Adrenal gland (tissue), 12 donors: ENCODE measurements around the gene DRC7. TPM values are rescaled to one million over a fixed set of nuclear protein-coding genes. Genes with fewer than 3 reads are reported as not detected.

Experiments used
- DNase-seq, 7 donors: peaks; one replicate each; pipeline ENCODE4 v3.0.0-alpha.2; 2019 to 2020
- H3K27ac ChIP-seq, 5 donors: fragments of 200-600 bp; sonication (generic) in 4 of 5; 1 replicate in 3 of 5; 2 replicates in 2 of 5; pipeline versions ENCODE4 v1.5.1 to v1.8.0; 2016 to 2020; ENCODE audit warnings: mild to moderate bottlenecking in 1 of 5
- H3K27me3 ChIP-seq: fragments of 200-600 bp; 2 replicates; pipeline ENCODE4 v1.8.0; 2021
- H3K36me3 ChIP-seq, 2 donors: fragments of 200-600 bp; replicated peaks in 1 of 2; 1 replicate in 1 of 2; 2 replicates in 1 of 2; pipeline versions ENCODE4 v1.5.1 to v1.8.0; 2018 to 2022
- H3K4me1 ChIP-seq, 2 donors: fragments of 200-600 bp; replicated peaks in 1 of 2; 1 replicate in 1 of 2; 2 replicates in 1 of 2; pipeline versions ENCODE4 v1.5.1 to v1.8.0; 2018 to 2021
- H3K4me3 ChIP-seq, 4 donors: fragments of 200-600 bp; sonication (generic) in 3 of 4; one replicate each; pipeline ENCODE4 v1.5.1; 2016 to 2018
- H3K9me3 ChIP-seq, 3 donors: fragments of 200-600 bp; sonication (generic) in 1 of 3; replicated peaks in 1 of 3; 1 replicate in 2 of 3; 2 replicates in 1 of 3; pipeline versions ENCODE4 v1.5.1 to v1.8.0; 2016 to 2021
- CTCF ChIP-seq, 6 experiments: fragments of 450-650 bp in 4 of 6; fragments of 200-600 bp in 2 of 6; sonication (generic) in 1 of 6; IDR thresholded peaks; 1 replicate in 5 of 6; 2 replicates in 1 of 6; pipeline versions ENCODE4 v1.5.1 to v1.8.0; 2016 to 2021; ENCODE audit warnings: antibody characterized with exemption in 6 of 6, mild to moderate bottlenecking in 2 of 6, moderate library complexity in 1 of 6
- POLR2A ChIP-seq, 2 donors: fragments of 450-650 bp; IDR thresholded peaks; one replicate each; pipeline ENCODE4 v1.6.1; 2017; ENCODE audit warnings: antibody characterized with exemption in 2 of 2, mild to moderate bottlenecking in 2 of 2, moderate library complexity in 1 of 2
- WGBS, 4 donors: extraction: QIAGEN DNeasy Blood & Tissue Kit in 2 of 4; methylation state at CpG; one replicate each; pipeline versions ENCODE4 v1.1.5 to v1.1.7; 2013 to 2017; 5-methylcytosine and 5-hydroxymethylcytosine counted together
- intact Hi-C, 2 donors: fragments of 100-400 bp; cut with DNase I; formaldehyde crosslinking; loops; one replicate each; pipeline versions ENCODE4 v1.14.1 to v1.15.0; 2022 to 2023
- polyA plus RNA-seq, 3 donors: library from polyadenylated mRNA; stranded (reverse); fragments of 200-250 nt in 2 of 3; fragments of 350-450 nt in 1 of 3; fragmentation: Illumina TruSeq in 1 of 3; extraction: RNeasy Lipid Tissue Mini Kit (QIAGEN cat#74804) in 1 of 3; gene quantifications; one replicate each; pipeline ENCODE4 v1.2.3, GENCODE V29; 2013 to 2014
- total RNA-seq, 9 donors: library from RNA; depleted of rRNA in 4 of 9; stranded (reverse); fragments of >200 nt in 4 of 9; fragments of 120-200 nt in 1 of 9; fragmentation: NEBNext Ultra II Directional in 1 of 9; extraction: Animal tissue kit (Norgen Biotek cat#: 25700) in 1 of 9; gene quantifications; one replicate each; pipeline versions ENCODE4 v1.1.0 to v1.2.4, GENCODE V29; 2013 to 2023
- donor health status: healthy with polysubstance abuse.
- donor health status: Bipolar disorder and iron deficiency.
- donor health status: DM: yes; HTN: yes; CAD: no.
- donor health status: DM: no; HTN: no; CAD: no.
- donor health status: DM: no; HTN: no; CAD: no.
- donor health status: DM: yes; HTN: yes; CAD: no.

The DRC7 gene
- total and polyA plus RNA-seq, 12 donors, result 0.03 to 0.72 (median 0.33) TPM; not detected in 9

DNA sequence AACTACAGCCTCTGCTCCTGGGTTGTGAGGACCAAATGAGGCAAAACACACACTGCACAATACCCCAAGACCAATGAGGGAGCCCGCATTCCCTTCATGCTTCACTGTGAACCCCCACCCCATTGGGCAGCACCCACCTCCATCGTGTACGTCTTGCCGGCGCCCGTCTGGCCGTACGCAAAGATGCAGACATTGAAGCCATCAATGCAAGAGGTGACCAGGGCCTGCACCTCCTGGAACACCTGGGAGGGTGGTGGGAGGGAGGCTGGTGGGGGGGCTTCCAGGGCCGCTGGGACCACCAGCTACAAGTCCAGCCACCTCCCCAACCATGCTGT is 69.4 kb downstream of the DRC7 start:
- Histone ChIP-seq H3K36me3 (peaks cover 0 to 57% of the 10 kb centered on the region in 2 donors), H3K4me3 (no peak overlapping the region), H3K27ac (peak overlapping the region in 2 of 5 donors; percentile 58 to 68), H3K27me3 (no peaks in the 10 kb centered on the region), H3K9me3 (no peaks in the 10 kb centered on the region), H3K4me1 (peaks cover 6% of the 10 kb centered on the region in 2 donors)
- no peak for DNase-seq
- WGBS, 4 donors, result 89 to 100% (median 94%) methylated on average over 4 to 9 of the region's 9 CpGs
- TF ChIP-seq CTCF (IDR thresholded peaks at IDR 0.05) (no peak), POLR2A (IDR thresholded peaks at IDR 0.05) (no peak)
- intact Hi-C loops, result no loop called here

DNA sequence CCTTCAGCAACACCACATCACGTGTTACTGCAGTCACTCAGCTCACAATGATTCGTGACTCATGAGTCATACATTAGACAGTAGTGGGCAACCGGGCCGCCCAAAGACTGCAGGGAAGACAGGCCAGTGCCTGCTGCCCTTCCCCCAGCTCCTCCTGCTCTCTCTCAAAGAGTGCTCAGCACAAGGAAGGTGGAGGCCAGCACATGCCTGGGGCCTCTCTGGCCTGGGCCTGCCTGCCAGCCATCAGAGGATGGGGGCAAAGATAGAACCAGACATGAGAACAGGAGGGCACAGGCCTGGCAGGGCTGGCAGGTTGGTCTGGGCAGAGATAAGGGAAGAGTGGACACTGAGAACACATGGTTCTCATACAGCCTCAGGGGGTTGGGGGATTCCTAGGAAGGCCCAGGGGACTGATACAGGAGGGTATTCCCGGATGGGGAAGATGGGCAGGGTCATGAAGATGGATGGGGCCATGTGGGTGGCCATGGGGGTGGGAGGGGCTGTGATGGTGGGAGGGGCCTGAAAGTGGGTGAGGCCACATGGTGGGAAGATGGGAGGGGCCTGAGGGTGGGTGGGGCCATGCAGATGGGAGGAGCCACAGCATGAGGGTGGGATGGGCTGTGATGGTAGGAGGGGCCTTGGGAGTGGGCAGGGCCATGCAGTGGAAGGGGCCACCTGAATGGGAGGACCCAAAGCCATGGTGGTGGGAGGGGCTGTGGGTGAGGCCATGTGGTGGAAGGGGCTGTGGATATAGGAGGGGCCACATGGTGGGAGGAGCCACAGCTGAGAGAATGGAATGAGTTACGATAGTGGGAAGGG is 69.9 kb downstream of the DRC7 start:
- H3K27me3 ChIP-seq, result no peaks in the 10 kb centered on the region
- no peak overlapping the region for H3K4me3 ChIP-seq
- no peak for TF ChIP-seq POLR2A (IDR thresholded peaks at IDR 0.05)
- TF ChIP-seq CTCF (IDR thresholded peaks at IDR 0.05), result no peak
- peaks cover 0 to 59% of the 10 kb centered on the region in 2 donors for H3K36me3 ChIP-seq
- H3K9me3 ChIP-seq, result no peaks in the 10 kb centered on the region
- intact Hi-C loops, result no loop called here
- H3K27ac ChIP-seq, result peak overlapping the region in 2 of 5 donors; percentile 58 to 68
- DNase-seq, result peak; percentile 64 to 86 (median 76)
- 44 to 53% (median 49%) methylated on average over 4 to 6 of the region's 6 CpGs for WGBS, 4 donors
- H3K4me1 ChIP-seq, result peaks cover 6% of the 10 kb centered on the region in 2 donors

GRCh38 chr16:57765160-57765728 is 70.6 kb downstream of the DRC7 start:
- Histone ChIP-seq H3K9me3 (no peaks in the 10 kb centered on the region), H3K4me1 (peaks cover 6% of the 10 kb centered on the region in 2 donors), H3K4me3 (no peak overlapping the region), H3K36me3 (peaks cover 0 to 59% of the 10 kb centered on the region in 2 donors), H3K27me3 (no peaks in the 10 kb centered on the region), H3K27ac (no peak overlapping the region)
- DNase-seq, result no peak
- intact Hi-C loops, result no loop called here
- TF ChIP-seq POLR2A (IDR thresholded peaks at IDR 0.05) (no peak), CTCF (IDR thresholded peaks at IDR 0.05) (no peak)
- WGBS, 4 donors, result 82 to 89% (median 86%) methylated on average over 17 of the region's 17 CpGs

- 91 to 95% (median 94%) methylated on average over 7 to 15 of the region's 15 CpGs for WGBS, 4 donors
- intact Hi-C loops, result no loop called here
- DNase-seq, result no peak
- H3K27ac ChIP-seq, result no peak overlapping the region
- peaks cover 6% of the 10 kb centered on the region in 2 donors for H3K4me1 ChIP-seq
- H3K4me3 ChIP-seq, result no peak overlapping the region
- peaks cover 0 to 63% of the 10 kb centered on the region in 2 donors for H3K36me3 ChIP-seq
- no peaks in the 10 kb centered on the region for H3K9me3 ChIP-seq
- no peaks in the 10 kb centered on the region for H3K27me3 ChIP-seq
- TF ChIP-seq CTCF (IDR thresholded peaks at IDR 0.05), result no peak
- TF ChIP-seq POLR2A (IDR thresholded peaks at IDR 0.05), result no peak
Measured at GRCh38 chr16:57766714-57767348, 72.2 kb downstream of the DRC7 start.
